ENCODE measurements around the gene LRRC4C. TPM values are rescaled to one million over a fixed set of nuclear protein-coding genes. Genes with fewer than 3 reads are reported as not detected.
"Not testable (repeated sequence)": the region's sequence is repeated elsewhere in the genome, so short reads cannot be mapped to it uniquely, and the experiment has no call there.

LRRC4C gene
- total and polyA plus RNA-seq, 2 donors (not counting 1 experiment from before 2014, with no cell fraction given), result under 0.01 to 0.02 TPM

- Histone ChIP-seq H3K9me3 (ENCODE audit: control insufficient read depth, insufficient read depth, low read depth, low read length) (no peaks in the 10 kb centered on the region), H3K4me1 (ENCODE audit: control insufficient read depth, extremely low read depth, insufficient read depth, low read length) (no peaks in the 10 kb centered on the region), H3K9ac (ENCODE audit: insufficient read depth, low read length) (no peak overlapping the region), H3K4me3 (replicated peaks in 1 of 4; ENCODE audit: control extremely low read depth in 1 of 4, insufficient read depth in 1 of 4, low read depth in 3 of 4, low read length in 4 of 4) (no peak overlapping the region), H3K79me2 (ENCODE audit: control insufficient read depth, insufficient read depth, low read length) (no peaks in the 10 kb centered on the region), H3K27ac (ENCODE audit: insufficient read depth, low read length) (no peak overlapping the region), H3K36me3 (ENCODE audit: control insufficient read depth, insufficient read depth, low read length) (no peaks in the 10 kb centered on the region), H3K4me2 (ENCODE audit: extremely low read depth, insufficient read depth, low read length) (no peak overlapping the region), H3K27me3 (ENCODE audit: control insufficient read depth, insufficient read depth, low read length) (no peaks in the 10 kb centered on the region), H4K20me1 (ENCODE audit: control insufficient read depth, extremely low read depth, insufficient read depth, low read length) (no peaks in the 10 kb centered on the region), H2AFZ (ENCODE audit: low read length) (no peak overlapping the region)
- DNase-seq (ENCODE audit: low read depth in 2 of 2), result no peak
- TF ChIP-seq EZH2 (IDR thresholded peaks at IDR 0.05; ENCODE audit: low read length, missing control alignments), result no peak
- no peak for TF ChIP-seq CTCF (conservative IDR thresholded peaks at IDR 0.05 in 1 of 2, IDR thresholded peaks at IDR 0.05 in 1 of 2; ENCODE audit: low read depth in 1 of 2, low read length in 2 of 2)
Observed at GRCh38 chr11:40544162-40544561, 915.3 kb downstream of the LRRC4C start.

- TF ChIP-seq CTCF (conservative IDR thresholded peaks at IDR 0.05 in 1 of 2, IDR thresholded peaks at IDR 0.05 in 1 of 2; ENCODE audit: low read depth in 1 of 2, low read length in 2 of 2) (no peak), EZH2 (IDR thresholded peaks at IDR 0.05; ENCODE audit: low read length, missing control alignments) (no peak)
- H4K20me1 ChIP-seq (ENCODE audit: control insufficient read depth, extremely low read depth, insufficient read depth, low read length), result no peaks in the 10 kb centered on the region
- H3K27ac ChIP-seq (ENCODE audit: insufficient read depth, low read length), result no peak overlapping the region
- no peak for DNase-seq (ENCODE audit: low read depth in 2 of 2)
- no peaks in the 10 kb centered on the region for H3K36me3 ChIP-seq (ENCODE audit: control insufficient read depth, insufficient read depth, low read length)
- H3K27me3 ChIP-seq (ENCODE audit: control insufficient read depth, insufficient read depth, low read length), result no peaks in the 10 kb centered on the region
- no peaks in the 10 kb centered on the region for H3K4me1 ChIP-seq (ENCODE audit: control insufficient read depth, extremely low read depth, insufficient read depth, low read length)
- no peak overlapping the region for H3K4me3 ChIP-seq (replicated peaks in 1 of 4; ENCODE audit: control extremely low read depth in 1 of 4, insufficient read depth in 1 of 4, low read depth in 3 of 4, low read length in 4 of 4)
- H3K79me2 ChIP-seq (ENCODE audit: control insufficient read depth, insufficient read depth, low read length), result no peaks in the 10 kb centered on the region
- H3K4me2 ChIP-seq (ENCODE audit: extremely low read depth, insufficient read depth, low read length), result no peak overlapping the region
- no peaks in the 10 kb centered on the region for H3K9me3 ChIP-seq (ENCODE audit: control insufficient read depth, insufficient read depth, low read depth, low read length)
- H2AFZ ChIP-seq (ENCODE audit: low read length), result no peak overlapping the region
- H3K9ac ChIP-seq (ENCODE audit: insufficient read depth, low read length), result no peak overlapping the region
Observed at GRCh38 chr11:40542821-40543220, 916.6 kb downstream of the LRRC4C start.

- no peaks in the 10 kb centered on the region for H3K4me1 ChIP-seq (ENCODE audit: control insufficient read depth, extremely low read depth, insufficient read depth, low read length)
- TF ChIP-seq CTCF (conservative IDR thresholded peaks at IDR 0.05 in 1 of 2, IDR thresholded peaks at IDR 0.05 in 1 of 2; ENCODE audit: low read depth in 1 of 2, low read length in 2 of 2), result no peak
- no peak for TF ChIP-seq EZH2 (IDR thresholded peaks at IDR 0.05; ENCODE audit: low read length, missing control alignments)
- no peak overlapping the region for H3K27ac ChIP-seq (ENCODE audit: insufficient read depth, low read length)
Observed at GRCh38 chr11:40537734-40538133, 921.7 kb downstream of the LRRC4C start.

GRCh38 chr11:40522080-40522479 lies 937.4 kb downstream of the LRRC4C start:
- not testable (repeated sequence) for DNase-seq (ENCODE audit: low read depth in 2 of 2); H3K27me3 ChIP-seq (ENCODE audit: control insufficient read depth, insufficient read depth, low read length); H3K9ac ChIP-seq (ENCODE audit: insufficient read depth, low read length); H3K36me3 ChIP-seq (ENCODE audit: control insufficient read depth, insufficient read depth, low read length); H3K27ac ChIP-seq (ENCODE audit: insufficient read depth, low read length); H3K4me1 ChIP-seq (ENCODE audit: control insufficient read depth, extremely low read depth, insufficient read depth, low read length); H3K79me2 ChIP-seq (ENCODE audit: control insufficient read depth, insufficient read depth, low read length); H4K20me1 ChIP-seq (ENCODE audit: control insufficient read depth, extremely low read depth, insufficient read depth, low read length); H3K9me3 ChIP-seq (ENCODE audit: control insufficient read depth, insufficient read depth, low read depth, low read length); H3K4me3 ChIP-seq (replicated peaks in 1 of 4; ENCODE audit: control extremely low read depth in 1 of 4, insufficient read depth in 1 of 4, low read depth in 3 of 4, low read length in 4 of 4); H3K4me2 ChIP-seq (ENCODE audit: extremely low read depth, insufficient read depth, low read length); H2AFZ ChIP-seq (ENCODE audit: low read length)

More at GRCh38 chr11:40537734-40538133, 921.7 kb downstream of the LRRC4C start:
- no peaks in the 10 kb centered on the region for H3K36me3 ChIP-seq (ENCODE audit: control insufficient read depth, insufficient read depth, low read length)
- H3K4me3 ChIP-seq (replicated peaks in 1 of 4; ENCODE audit: control extremely low read depth in 1 of 4, insufficient read depth in 1 of 4, low read depth in 3 of 4, low read length in 4 of 4), result no peak overlapping the region
- no peaks in the 10 kb centered on the region for H3K9me3 ChIP-seq (ENCODE audit: control insufficient read depth, insufficient read depth, low read depth, low read length)
- H3K79me2 ChIP-seq (ENCODE audit: control insufficient read depth, insufficient read depth, low read length), result no peaks in the 10 kb centered on the region
- no peak overlapping the region for H3K9ac ChIP-seq (ENCODE audit: insufficient read depth, low read length)
- no peak for DNase-seq (ENCODE audit: low read depth in 2 of 2)
- H3K27me3 ChIP-seq (ENCODE audit: control insufficient read depth, insufficient read depth, low read length), result no peaks in the 10 kb centered on the region
- H3K4me2 ChIP-seq (ENCODE audit: extremely low read depth, insufficient read depth, low read length), result no peak overlapping the region
- no peaks in the 10 kb centered on the region for H4K20me1 ChIP-seq (ENCODE audit: control insufficient read depth, extremely low read depth, insufficient read depth, low read length)
- no peak overlapping the region for H2AFZ ChIP-seq (ENCODE audit: low read length)

Data from fibroblast of lung (primary cell).